ENCODE data around the gene WWOX.

WWOX gene

GRCh38 chr16:78556421-78556820 is 457.0 kb downstream of the WWOX start:
- TF ChIP-seq POLR2A (IDR thresholded peaks at IDR 0.05; ENCODE audit: low read depth, low read length): no peak
- no peak for TF ChIP-seq POLR2AphosphoS5 (IDR thresholded peaks at IDR 0.05; ENCODE audit: low read depth, low read length)
- TF ChIP-seq SPI1 (IDR thresholded peaks at IDR 0.05; ENCODE audit: low read depth, low read length): no peak
- TF ChIP-seq POU2F2 (IDR thresholded peaks at IDR 0.05; ENCODE audit: low read depth, low read length): no peak
- no peak for TF ChIP-seq PAX5 (IDR thresholded peaks at IDR 0.05; ENCODE audit: insufficient read depth, low read length, severe bottlenecking)
- TF ChIP-seq TAF1 (IDR thresholded peaks at IDR 0.05; ENCODE audit: low read depth, low read length): no peak
- DNase-seq (ENCODE audit: insufficient read length, low spot score) (no peak), FAIRE-seq (no peak)

GRCh38 chr16:78560997-78561396 is 461.5 kb downstream of the WWOX start:
- TF ChIP-seq POLR2AphosphoS5 (IDR thresholded peaks at IDR 0.05; ENCODE audit: low read depth, low read length): no peak
- TF ChIP-seq PAX5 (IDR thresholded peaks at IDR 0.05; ENCODE audit: insufficient read depth, low read length, severe bottlenecking): no peak
- TF ChIP-seq POLR2A (IDR thresholded peaks at IDR 0.05; ENCODE audit: low read depth, low read length): no peak
- TF ChIP-seq SPI1 (IDR thresholded peaks at IDR 0.05; ENCODE audit: low read depth, low read length): no peak
- TF ChIP-seq TAF1 (IDR thresholded peaks at IDR 0.05; ENCODE audit: low read depth, low read length): no peak
- no peak for TF ChIP-seq POU2F2 (IDR thresholded peaks at IDR 0.05; ENCODE audit: low read depth, low read length)
- no peak for FAIRE-seq
- no peak for DNase-seq (ENCODE audit: insufficient read length, low spot score)

GRCh38 chr16:78562111-78562510 is 462.7 kb downstream of the WWOX start:
- TF ChIP-seq SPI1 (IDR thresholded peaks at IDR 0.05; ENCODE audit: low read depth, low read length) (no peak), POLR2AphosphoS5 (IDR thresholded peaks at IDR 0.05; ENCODE audit: low read depth, low read length) (no peak), POU2F2 (IDR thresholded peaks at IDR 0.05; ENCODE audit: low read depth, low read length) (no peak), PAX5 (IDR thresholded peaks at IDR 0.05; ENCODE audit: insufficient read depth, low read length, severe bottlenecking) (no peak), POLR2A (IDR thresholded peaks at IDR 0.05; ENCODE audit: low read depth, low read length) (no peak), TAF1 (IDR thresholded peaks at IDR 0.05; ENCODE audit: low read depth, low read length) (no peak)
- no peak for FAIRE-seq
- no peak for DNase-seq (ENCODE audit: insufficient read length, low spot score)

GRCh38 chr16:78562650-78563049 is 463.2 kb downstream of the WWOX start:
- TF ChIP-seq POLR2A (IDR thresholded peaks at IDR 0.05; ENCODE audit: low read depth, low read length) (no peak), TAF1 (IDR thresholded peaks at IDR 0.05; ENCODE audit: low read depth, low read length) (no peak), PAX5 (IDR thresholded peaks at IDR 0.05; ENCODE audit: insufficient read depth, low read length, severe bottlenecking) (no peak), POLR2AphosphoS5 (IDR thresholded peaks at IDR 0.05; ENCODE audit: low read depth, low read length) (no peak), SPI1 (IDR thresholded peaks at IDR 0.05; ENCODE audit: low read depth, low read length) (no peak), POU2F2 (IDR thresholded peaks at IDR 0.05; ENCODE audit: low read depth, low read length) (no peak)
- DNase-seq (ENCODE audit: insufficient read length, low spot score): no peak
- no peak for FAIRE-seq

- FAIRE-seq: no peak
- no peak for TF ChIP-seq PAX5 (IDR thresholded peaks at IDR 0.05; ENCODE audit: insufficient read depth, low read length, severe bottlenecking)
- no peak for TF ChIP-seq POLR2AphosphoS5 (IDR thresholded peaks at IDR 0.05; ENCODE audit: low read depth, low read length)
- TF ChIP-seq POU2F2 (IDR thresholded peaks at IDR 0.05; ENCODE audit: low read depth, low read length): no peak
- no peak for TF ChIP-seq TAF1 (IDR thresholded peaks at IDR 0.05; ENCODE audit: low read depth, low read length)
- no peak for TF ChIP-seq POLR2A (IDR thresholded peaks at IDR 0.05; ENCODE audit: low read depth, low read length)
- TF ChIP-seq SPI1 (IDR thresholded peaks at IDR 0.05; ENCODE audit: low read depth, low read length): no peak
- DNase-seq (ENCODE audit: insufficient read length, low spot score): no peak
Measured at GRCh38 chr16:78563905-78564304, 464.5 kb downstream of the WWOX start.

GRCh38 chr16:78566397-78567073 is 467.1 kb downstream of the WWOX start:
- no peak for FAIRE-seq
- DNase-seq (ENCODE audit: insufficient read length, low spot score): no peak

GRCh38 chr16:78570399-78571141 is 471.1 kb downstream of the WWOX start:
- no peak for DNase-seq (ENCODE audit: insufficient read length, low spot score)
- FAIRE-seq: no peak

More at GRCh38 chr16:78566397-78567073, 467.1 kb downstream of the WWOX start:
- TF ChIP-seq SPI1 (IDR thresholded peaks at IDR 0.05; ENCODE audit: low read depth, low read length): no peak
- TF ChIP-seq POLR2A (IDR thresholded peaks at IDR 0.05; ENCODE audit: low read depth, low read length): no peak
- no peak for TF ChIP-seq PAX5 (IDR thresholded peaks at IDR 0.05; ENCODE audit: insufficient read depth, low read length, severe bottlenecking)
- TF ChIP-seq TAF1 (IDR thresholded peaks at IDR 0.05; ENCODE audit: low read depth, low read length): no peak
- TF ChIP-seq POU2F2 (IDR thresholded peaks at IDR 0.05; ENCODE audit: low read depth, low read length): no peak
- no peak for TF ChIP-seq POLR2AphosphoS5 (IDR thresholded peaks at IDR 0.05; ENCODE audit: low read depth, low read length)

GRCh38 chr16:78571434-78571833 is 472.0 kb downstream of the WWOX start:
- no peak for FAIRE-seq

More at GRCh38 chr16:78570399-78571141, 471.1 kb downstream of the WWOX start:
- TF ChIP-seq SPI1 (IDR thresholded peaks at IDR 0.05; ENCODE audit: low read depth, low read length) (no peak), TAF1 (IDR thresholded peaks at IDR 0.05; ENCODE audit: low read depth, low read length) (no peak), POLR2AphosphoS5 (IDR thresholded peaks at IDR 0.05; ENCODE audit: low read depth, low read length) (no peak), POU2F2 (IDR thresholded peaks at IDR 0.05; ENCODE audit: low read depth, low read length) (no peak)

GRCh38 chr16:78571898-78572358 is 472.5 kb downstream of the WWOX start:
- no peak for DNase-seq (ENCODE audit: insufficient read length, low spot score)
- TF ChIP-seq SPI1 (IDR thresholded peaks at IDR 0.05; ENCODE audit: low read depth, low read length) (no peak), POU2F2 (IDR thresholded peaks at IDR 0.05; ENCODE audit: low read depth, low read length) (no peak), PAX5 (IDR thresholded peaks at IDR 0.05; ENCODE audit: insufficient read depth, low read length, severe bottlenecking) (no peak), POLR2A (IDR thresholded peaks at IDR 0.05; ENCODE audit: low read depth, low read length) (no peak), POLR2AphosphoS5 (IDR thresholded peaks at IDR 0.05; ENCODE audit: low read depth, low read length) (no peak), TAF1 (IDR thresholded peaks at IDR 0.05; ENCODE audit: low read depth, low read length) (no peak)
- FAIRE-seq: no peak

More at GRCh38 chr16:78571434-78571833, 472.0 kb downstream of the WWOX start:
- TF ChIP-seq POLR2A (IDR thresholded peaks at IDR 0.05; ENCODE audit: low read depth, low read length) (no peak), TAF1 (IDR thresholded peaks at IDR 0.05; ENCODE audit: low read depth, low read length) (no peak), POLR2AphosphoS5 (IDR thresholded peaks at IDR 0.05; ENCODE audit: low read depth, low read length) (no peak)
- no peak for DNase-seq (ENCODE audit: insufficient read length, low spot score)

Measured in GM12891 (cell line).